Parathyroid adenoma (tissue), 2 donors: Measurements from ENCODE around the gene ZMYND11.
"Not testable (repeated sequence)": the region's sequence is repeated elsewhere in the genome, so short reads cannot be mapped to it uniquely, and the experiment has no call there.

Experiments used
- H2AFZ ChIP-seq: fragments of 300-600 bp; sonication (generic); one replicate; pipeline ENCODE4 v1.7.0; 2017; ENCODE audit warnings: antibody characterized with exemption, mild to moderate bottlenecking
- H3K27ac ChIP-seq: fragments of 300-600 bp; sonication (generic); one replicate; pipeline ENCODE4 v1.7.0; 2017
- H3K27me3 ChIP-seq: fragments of 300-600 bp; sonication (generic); one replicate; pipeline ENCODE4 v1.7.0; 2017; ENCODE audit warnings: low read length; ENCODE audit not compliant: control insufficient read depth, insufficient read depth
- H3K36me3 ChIP-seq: fragments of 300-600 bp; sonication (generic); one replicate; pipeline ENCODE4 v1.7.0; 2017; ENCODE audit warnings: low read length; ENCODE audit not compliant: control insufficient read depth, insufficient read depth
- H3K4me1 ChIP-seq: fragments of 300-600 bp; sonication (generic); one replicate; pipeline ENCODE4 v1.7.0; 2017; ENCODE audit warnings: control low read depth
- H3K4me2 ChIP-seq: fragments of 300-600 bp; sonication (generic); one replicate; pipeline ENCODE4 v1.7.0; 2017; ENCODE audit warnings: low read length
- H3K4me3 ChIP-seq: fragments of 300-600 bp; sonication (generic); one replicate; pipeline ENCODE4 v1.7.0; 2017; ENCODE audit warnings: low read depth, low read length
- H3K79me2 ChIP-seq: fragments of 300-600 bp; sonication (generic); one replicate; pipeline ENCODE4 v1.7.0; 2017; ENCODE audit warnings: control low read depth
- H3K9ac ChIP-seq: fragments of 300-600 bp; sonication (generic); one replicate; pipeline ENCODE4 v1.7.0; 2017; ENCODE audit warnings: mild to moderate bottlenecking
- H3K9me3 ChIP-seq: fragments of 300-600 bp; sonication (generic); one replicate; pipeline ENCODE4 v1.7.0; 2017; ENCODE audit warnings: low read length; ENCODE audit not compliant: control insufficient read depth
- CTCF ChIP-seq: fragments of 300-600 bp; sonication (generic); IDR thresholded peaks from one replicate; pipeline ENCODE4 v1.7.0; 2017; ENCODE audit warnings: antibody characterized with exemption, mild to moderate bottlenecking
- donor health status: primary hyperparathyroidism.

ZMYND11 gene

GRCh38 chr10:251982-252582 is 116.8 kb downstream of the ZMYND11 start:
- no peak overlapping the region for H3K9ac ChIP-seq
- TF ChIP-seq CTCF = no peak
- H3K27ac ChIP-seq = no peak overlapping the region
- H3K4me1 ChIP-seq = no peaks in the 10 kb centered on the region
- H3K4me3 ChIP-seq = no peak overlapping the region
- H3K4me2 ChIP-seq = no peak overlapping the region
- H3K27me3 ChIP-seq = no peaks in the 10 kb centered on the region
- no peaks in the 10 kb centered on the region for H3K79me2 ChIP-seq
- no peaks in the 10 kb centered on the region for H3K36me3 ChIP-seq
- no peak overlapping the region for H2AFZ ChIP-seq
- H3K9me3 ChIP-seq = no peaks in the 10 kb centered on the region

DNA sequence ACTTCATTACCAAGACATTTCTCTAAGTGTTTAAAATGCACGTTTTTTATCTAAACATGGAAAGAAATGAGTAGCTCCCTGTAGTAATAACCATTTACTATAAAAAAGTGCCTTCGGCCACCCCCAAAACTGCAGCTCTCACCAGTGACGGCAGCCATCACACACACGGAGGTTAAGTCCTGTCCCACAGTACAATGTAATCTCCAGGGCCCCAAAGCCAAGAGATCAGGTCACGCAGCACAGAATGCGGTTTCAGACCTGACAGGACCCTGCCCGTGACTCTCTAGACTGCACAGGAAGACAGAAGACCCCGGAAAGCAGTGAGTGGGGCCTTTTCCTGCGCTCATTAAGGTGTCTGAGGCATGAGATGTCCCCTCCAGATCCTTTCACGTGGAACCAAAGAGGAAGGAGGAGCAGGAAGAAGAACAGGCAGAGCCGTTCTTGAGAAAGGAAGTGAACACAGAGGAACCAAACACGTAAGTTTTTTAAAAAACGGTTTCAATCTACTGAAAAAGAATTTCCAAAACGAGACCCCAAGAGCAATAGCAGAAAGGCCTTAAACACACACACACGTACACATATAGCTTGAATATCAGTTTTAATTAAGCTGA is 125.7 kb downstream of the ZMYND11 start:
- TF ChIP-seq CTCF = no peak
- no peaks in the 10 kb centered on the region for H3K79me2 ChIP-seq

DNA sequence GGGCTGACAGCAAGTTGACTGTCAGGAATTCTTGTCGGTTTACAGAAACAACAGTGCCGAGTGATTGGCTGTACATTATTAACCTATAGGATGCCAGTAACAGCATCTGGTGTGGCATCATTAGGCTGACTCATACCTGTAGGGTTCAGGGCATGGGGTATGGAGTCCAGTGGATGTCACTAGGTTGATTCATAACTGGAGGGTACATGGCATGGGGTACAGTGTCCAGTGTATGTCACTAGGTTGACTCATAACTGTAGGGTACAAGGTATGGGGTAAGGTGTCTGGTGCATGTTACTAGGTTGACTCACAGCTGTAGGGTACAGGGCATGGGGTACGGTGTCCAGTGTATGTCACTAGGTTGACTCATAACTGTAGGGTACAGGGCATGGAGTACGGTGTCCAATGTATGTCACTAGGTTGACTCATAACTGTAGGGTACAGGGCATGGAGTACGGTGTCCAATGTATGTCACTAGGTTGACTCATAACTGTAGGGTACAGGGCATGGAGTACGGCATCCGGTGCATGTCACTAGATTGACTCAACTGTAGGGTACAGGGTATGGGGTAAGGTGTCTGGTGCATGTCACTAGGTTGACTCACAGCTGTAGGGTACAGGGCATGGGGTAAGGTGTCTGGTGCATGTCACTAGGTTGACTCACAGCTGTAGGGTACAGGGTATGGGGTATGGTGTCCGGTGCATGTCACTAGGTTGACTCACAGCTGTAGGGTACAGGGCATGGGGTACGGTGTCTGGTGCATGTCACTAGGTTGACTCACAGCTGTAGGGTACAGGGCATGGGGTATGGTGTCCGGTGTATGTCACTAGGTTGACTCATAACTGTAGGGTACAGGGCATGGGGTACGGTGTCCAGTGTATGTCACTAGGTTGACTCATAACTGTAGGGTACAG is 129.2 kb downstream of the ZMYND11 start:
- H3K4me3 ChIP-seq, H2AFZ ChIP-seq, H3K9ac ChIP-seq: not testable (repeated sequence)

More for the DNA sequence above, 125.7 kb downstream of the ZMYND11 start:
- Histone ChIP-seq H3K36me3 (no peaks in the 10 kb centered on the region), H3K4me2 (no peak overlapping the region), H3K27me3 (no peaks in the 10 kb centered on the region), H3K9ac (no peak overlapping the region), H2AFZ (no peak overlapping the region), H3K4me1 (no peaks in the 10 kb centered on the region), H3K27ac (no peak overlapping the region), H3K9me3 (no peaks in the 10 kb centered on the region), H3K4me3 (no peak overlapping the region)

DNA sequence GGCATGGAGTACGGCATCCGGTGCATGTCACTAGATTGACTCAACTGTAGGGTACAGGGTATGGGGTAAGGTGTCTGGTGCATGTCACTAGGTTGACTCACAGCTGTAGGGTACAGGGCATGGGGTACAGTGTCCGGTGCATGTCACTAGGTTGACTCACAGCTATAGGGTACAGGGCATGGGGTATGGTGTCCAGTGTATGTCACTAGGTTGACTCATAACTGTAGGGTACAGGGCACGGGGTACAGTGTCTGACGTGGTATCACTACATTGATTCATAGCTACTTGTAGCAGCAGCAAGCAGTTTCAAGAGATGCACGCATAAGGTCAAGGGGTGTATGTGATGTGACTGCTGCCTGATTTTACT is 129.8 kb downstream of the ZMYND11 start:
- H3K4me2 ChIP-seq, H3K27ac ChIP-seq, H3K36me3 ChIP-seq, H3K4me3 ChIP-seq, H3K9me3 ChIP-seq, H2AFZ ChIP-seq, H3K9ac ChIP-seq, H3K27me3 ChIP-seq, H3K79me2 ChIP-seq, H3K4me1 ChIP-seq: not testable (repeated sequence)

More for the DNA sequence above, 129.2 kb downstream of the ZMYND11 start:
- H3K79me2 ChIP-seq, H3K36me3 ChIP-seq, H3K4me2 ChIP-seq, H3K27ac ChIP-seq, H3K9me3 ChIP-seq, H3K4me1 ChIP-seq, H3K27me3 ChIP-seq: not testable (repeated sequence)

- H3K36me3 ChIP-seq, H3K9me3 ChIP-seq, H3K9ac ChIP-seq, H3K4me1 ChIP-seq, H3K79me2 ChIP-seq, H2AFZ ChIP-seq, H3K27ac ChIP-seq, H3K4me2 ChIP-seq, H3K4me3 ChIP-seq, H3K27me3 ChIP-seq: not testable (repeated sequence)
Observed at GRCh38 chr10:265816-266588, 130.7 kb downstream of the ZMYND11 start.
